ENCODE data around the gene POSTN.

Gene POSTN

DNA sequence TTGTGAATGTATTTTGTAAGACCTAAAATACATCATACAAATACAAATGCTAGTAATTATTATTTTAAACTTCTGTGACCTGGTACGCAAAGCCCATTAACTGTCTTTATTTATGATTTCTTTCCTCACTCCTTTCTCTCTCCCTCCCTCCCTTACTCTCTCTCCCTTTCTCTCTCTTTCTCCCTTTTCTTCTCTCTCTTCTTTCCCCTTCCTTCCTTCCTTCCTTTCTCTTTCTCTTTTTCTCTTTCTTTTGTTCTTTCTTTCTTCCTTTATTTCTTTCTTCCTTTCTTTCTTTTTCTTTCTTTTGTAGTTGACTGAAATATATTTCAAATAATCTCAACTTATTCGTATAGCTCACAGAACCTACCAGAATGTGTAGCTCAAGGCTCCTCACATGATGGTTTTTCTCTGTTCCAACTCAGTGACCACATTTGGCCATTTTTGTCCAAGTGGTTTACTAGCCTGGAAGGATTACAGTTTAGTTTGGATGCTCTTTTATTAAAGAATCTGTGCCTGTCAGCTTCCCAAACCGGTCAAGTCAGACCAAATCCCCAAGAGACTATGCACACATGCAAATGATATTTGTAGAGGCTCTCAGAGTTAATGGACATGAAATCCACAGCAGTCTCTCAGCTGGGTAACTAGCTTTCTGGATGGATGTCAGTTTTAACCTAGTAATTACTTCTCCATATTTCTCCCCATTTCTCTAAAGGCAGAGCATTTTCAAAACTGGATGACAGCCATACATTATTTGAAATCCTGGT is 71.7 kb downstream of the POSTN start:
- in situ Hi-C loops (cut with MboI; ENCODE audit: low sequenced_read_pairs): no loop called here

DNA sequence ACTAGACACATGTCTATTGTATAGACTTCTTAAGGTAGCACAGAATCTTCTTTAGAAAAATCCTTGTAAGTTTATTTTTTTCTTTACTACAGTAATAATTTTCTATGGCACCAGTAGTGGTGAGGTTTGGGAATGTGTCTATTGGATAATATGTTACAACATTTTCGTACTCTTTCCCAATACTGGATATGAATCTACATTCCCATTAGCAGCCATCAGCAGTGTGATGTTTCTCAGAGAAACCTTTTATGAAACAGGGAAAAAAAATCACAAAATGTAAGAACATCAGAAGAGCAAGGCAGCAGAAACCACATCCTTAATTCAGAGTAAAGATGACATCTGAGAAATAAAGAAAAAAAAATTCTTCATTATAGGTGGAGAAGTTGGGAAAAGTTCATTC is 83.3 kb downstream of the POSTN start:
- in situ Hi-C loops (cut with MboI; ENCODE audit: low sequenced_read_pairs): no loop called here

All from HL-60/S4 (cell line).